Left ventricle myocardium inferior (tissue), 1 donor: Measurements from ENCODE around the gene PGRMC2. TPM values are rescaled to one million over a fixed set of nuclear protein-coding genes. Genes with fewer than 3 reads are reported as not detected.
"Not testable (repeated sequence)": the region's sequence is repeated elsewhere in the genome, so short reads cannot be mapped to it uniquely, and the experiment has no call there.

Source experiments
- DNase-seq: peaks from one replicate; pipeline ENCODE4 v3.0.0-alpha.2; 2020
- H3K27ac ChIP-seq: fragments of 200-600 bp; replicated peaks from 2 replicates; pipeline ENCODE4 v1.8.0; 2021
- H3K27me3 ChIP-seq: fragments of 200-600 bp; 2 replicates; pipeline ENCODE4 v1.8.0; 2021; ENCODE audit warnings: low read depth
- H3K36me3 ChIP-seq: fragments of 200-600 bp; 2 replicates; pipeline ENCODE4 v1.8.0; 2021
- H3K4me1 ChIP-seq: fragments of 200-600 bp; 2 replicates; pipeline ENCODE4 v1.8.0; 2021
- H3K4me3 ChIP-seq: fragments of 200-600 bp; 2 replicates; pipeline ENCODE4 v1.8.0; 2021; ENCODE audit warnings: mild to moderate bottlenecking, moderate library complexity
- H3K9me3 ChIP-seq: fragments of 200-600 bp; replicated peaks from 2 replicates; pipeline ENCODE4 v1.8.0; 2021
- intact Hi-C: fragments of 100-400 bp; cut with micrococcal nuclease; formaldehyde crosslinking; loops from one replicate; pipeline ENCODE4 v1.11.0; 2022
- total RNA-seq: library from RNA; stranded (reverse); fragmentation: NEBNext Ultra II Directional; extraction: Animal tissue kit (Norgen Biotek cat#: 25700); gene quantifications from one replicate; pipeline ENCODE4 v1.2.1, GENCODE V29; 2021
- TF ChIP-seq, protein P1 (sequence below): fragments of 200-600 bp; IDR thresholded peaks from 2 replicates; pipeline ENCODE4 v1.8.0; 2021; ENCODE audit warnings: antibody characterized with exemption, mild to moderate bottlenecking, borderline replicate concordance
- donor health status: DM: no; HTN: yes; CAD: no; lungs with severe emphysema.

PGRMC2 gene
- total RNA-seq, 1 donor from 2014 or later, result 65.4 TPM

GRCh38 chr4:128268970-128269369, 18.6 kb downstream of the PGRMC2 start:
- TF ChIP-seq, protein P1, sequence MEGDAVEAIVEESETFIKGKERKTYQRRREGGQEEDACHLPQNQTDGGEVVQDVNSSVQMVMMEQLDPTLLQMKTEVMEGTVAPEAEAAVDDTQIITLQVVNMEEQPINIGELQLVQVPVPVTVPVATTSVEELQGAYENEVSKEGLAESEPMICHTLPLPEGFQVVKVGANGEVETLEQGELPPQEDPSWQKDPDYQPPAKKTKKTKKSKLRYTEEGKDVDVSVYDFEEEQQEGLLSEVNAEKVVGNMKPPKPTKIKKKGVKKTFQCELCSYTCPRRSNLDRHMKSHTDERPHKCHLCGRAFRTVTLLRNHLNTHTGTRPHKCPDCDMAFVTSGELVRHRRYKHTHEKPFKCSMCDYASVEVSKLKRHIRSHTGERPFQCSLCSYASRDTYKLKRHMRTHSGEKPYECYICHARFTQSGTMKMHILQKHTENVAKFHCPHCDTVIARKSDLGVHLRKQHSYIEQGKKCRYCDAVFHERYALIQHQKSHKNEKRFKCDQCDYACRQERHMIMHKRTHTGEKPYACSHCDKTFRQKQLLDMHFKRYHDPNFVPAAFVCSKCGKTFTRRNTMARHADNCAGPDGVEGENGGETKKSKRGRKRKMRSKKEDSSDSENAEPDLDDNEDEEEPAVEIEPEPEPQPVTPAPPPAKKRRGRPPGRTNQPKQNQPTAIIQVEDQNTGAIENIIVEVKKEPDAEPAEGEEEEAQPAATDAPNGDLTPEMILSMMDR, result no peak
- Histone ChIP-seq H3K27me3 (no peaks in the 10 kb centered on the region), H3K27ac (no peak overlapping the region), H3K4me1 (no peaks in the 10 kb centered on the region), H3K36me3 (peaks cover 29% of the 10 kb centered on the region), H3K9me3 (peaks cover 13% of the 10 kb centered on the region), H3K4me3 (no peak overlapping the region)
- intact Hi-C loops, result no loop called here
- DNase-seq, result no peak

- no peaks in the 10 kb centered on the region for H3K27me3 ChIP-seq
- H3K4me1 ChIP-seq, result no peaks in the 10 kb centered on the region
- peaks cover 13% of the 10 kb centered on the region for H3K9me3 ChIP-seq
- intact Hi-C loops, result no loop called here
- DNase-seq, result no peak
- H3K4me3 ChIP-seq, result no peak overlapping the region
- no peak overlapping the region for H3K27ac ChIP-seq
- TF ChIP-seq, protein P1, result no peak
- peaks cover 29% of the 10 kb centered on the region for H3K36me3 ChIP-seq
Measured at GRCh38 chr4:128267745-128268144, 19.9 kb downstream of the PGRMC2 start.

- peaks cover 13% of the 10 kb centered on the region for H3K9me3 ChIP-seq
- DNase-seq, H3K27me3 ChIP-seq, H3K4me1 ChIP-seq, H3K4me3 ChIP-seq, H3K27ac ChIP-seq, intact Hi-C loops: not testable (repeated sequence)
- H3K36me3 ChIP-seq, result peaks cover 29% of the 10 kb centered on the region
Measured at GRCh38 chr4:128267171-128267570, 20.4 kb downstream of the PGRMC2 start.

DNA sequence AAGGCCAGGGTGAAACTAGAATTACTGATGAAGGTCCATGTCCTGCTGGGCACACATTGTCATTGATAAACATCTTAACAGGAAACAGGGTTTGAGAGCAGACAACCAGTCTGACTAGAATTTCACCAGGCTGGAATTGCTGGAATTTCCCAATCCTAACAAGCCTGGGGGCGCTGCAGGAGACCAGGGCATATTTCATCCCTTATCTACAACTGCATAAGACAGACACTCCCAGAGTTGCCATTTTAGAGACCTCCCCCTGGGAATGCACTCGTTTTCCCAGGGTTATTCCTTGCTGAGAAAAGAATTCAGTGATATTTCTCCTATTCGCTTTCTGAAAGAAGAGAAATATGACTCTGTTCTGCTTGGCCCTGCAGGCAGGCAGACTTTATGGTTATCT, 22.1 kb downstream of the PGRMC2 start:
- H3K4me1 ChIP-seq, H3K27ac ChIP-seq, H3K4me3 ChIP-seq, H3K27me3 ChIP-seq, intact Hi-C loops, DNase-seq: not testable (repeated sequence)
- Histone ChIP-seq H3K36me3 (peaks cover 14% of the 10 kb centered on the region), H3K9me3 (peaks cover 13% of the 10 kb centered on the region)

- H3K4me1 ChIP-seq, H3K27me3 ChIP-seq, H3K36me3 ChIP-seq, H3K27ac ChIP-seq, intact Hi-C loops, H3K9me3 ChIP-seq, H3K4me3 ChIP-seq, DNase-seq: not testable (repeated sequence)
Measured at GRCh38 chr4:128259889-128260288, 27.7 kb downstream of the PGRMC2 start.

GRCh38 chr4:128258166-128258565, 29.4 kb downstream of the PGRMC2 start:
- H3K4me1 ChIP-seq, H3K4me3 ChIP-seq, intact Hi-C loops, H3K27me3 ChIP-seq, DNase-seq, H3K36me3 ChIP-seq, H3K27ac ChIP-seq, H3K9me3 ChIP-seq: not testable (repeated sequence)

DNA sequence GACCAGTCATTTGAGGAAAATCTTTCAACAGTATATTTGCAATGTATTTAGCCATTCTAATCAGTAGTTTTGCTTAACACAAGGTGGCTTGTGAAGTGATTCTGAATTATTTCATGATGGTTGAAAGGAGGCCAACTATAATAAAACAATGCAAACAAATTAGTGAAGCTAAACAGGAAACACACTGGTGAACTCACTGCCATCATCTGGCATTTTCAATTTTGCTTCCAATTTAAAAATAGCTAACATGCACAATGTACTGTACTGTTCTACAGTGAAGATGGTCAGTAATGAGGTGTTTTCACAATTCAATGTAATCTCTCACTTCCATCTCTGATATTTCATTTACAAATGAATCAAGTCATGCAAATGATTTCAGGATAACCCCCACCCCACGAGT, 31.1 kb downstream of the PGRMC2 start:
- TF ChIP-seq, protein P1, result no peak
- DNase-seq, result no peak
- no peaks in the 10 kb centered on the region for H3K4me1 ChIP-seq
- no peaks in the 10 kb centered on the region for H3K36me3 ChIP-seq
- H3K4me3 ChIP-seq, result no peak overlapping the region
- H3K27ac ChIP-seq, result no peak overlapping the region
- intact Hi-C loops, result no loop called here
- H3K27me3 ChIP-seq, result no peaks in the 10 kb centered on the region
- no peaks in the 10 kb centered on the region for H3K9me3 ChIP-seq

- H3K27ac ChIP-seq, result no peak overlapping the region
- DNase-seq, result no peak
- intact Hi-C loops, result no loop called here
- no peak overlapping the region for H3K4me3 ChIP-seq
- H3K36me3 ChIP-seq, result no peaks in the 10 kb centered on the region
- no peaks in the 10 kb centered on the region for H3K27me3 ChIP-seq
- TF ChIP-seq, protein P1, result no peak
- no peaks in the 10 kb centered on the region for H3K9me3 ChIP-seq
- H3K4me1 ChIP-seq, result no peaks in the 10 kb centered on the region
Measured at GRCh38 chr4:128255906-128256305, 31.7 kb downstream of the PGRMC2 start.
